Fibroblast of lung (primary cell): ENCODE measurements around the gene TACC2. TPM values are rescaled to one million over a fixed set of nuclear protein-coding genes. Genes with fewer than 3 reads are reported as not detected.
"Not testable (repeated sequence)": the region's sequence is repeated elsewhere in the genome, so short reads cannot be mapped to it uniquely, and the experiment has no call there.

Experiments used
- DNase-seq, 2 donors: peaks; one replicate each; pipeline versions ENCODE4 v3.0.0 to v3.0.0-alpha.2; 2010; ENCODE audit warnings: low read depth in 2 of 2
- H2AFZ ChIP-seq: 2 replicates; pipeline ENCODE4 v1.5.1; 2012; ENCODE audit warnings: low read length, control low read depth, inconsistent platforms
- H3K27ac ChIP-seq: 2 replicates; pipeline ENCODE4 v1.5.1; 2011; ENCODE audit warnings: low read length, control low read depth; ENCODE audit not compliant: insufficient read depth
- H3K27me3 ChIP-seq: 2 replicates; pipeline ENCODE4 v1.5.1; 2011; ENCODE audit warnings: mild to moderate bottlenecking, low read length; ENCODE audit not compliant: control insufficient read depth, insufficient read depth
- H3K36me3 ChIP-seq: 2 replicates; pipeline ENCODE4 v1.5.1; 2011; ENCODE audit warnings: low read length; ENCODE audit not compliant: control insufficient read depth, insufficient read depth
- H3K4me1 ChIP-seq: 2 replicates; pipeline ENCODE4 v1.5.1; 2011; ENCODE audit warnings: low read length; ENCODE audit not compliant: control insufficient read depth, insufficient read depth; ENCODE audit errors: extremely low read depth
- H3K4me2 ChIP-seq: 2 replicates; pipeline ENCODE4 v1.5.1; 2011; ENCODE audit warnings: low read length, control low read depth; ENCODE audit not compliant: insufficient read depth; ENCODE audit errors: extremely low read depth
- H3K4me3 ChIP-seq, 4 experiments: fragments of 200-600 bp in 1 of 4; sonication (generic) in 1 of 4; replicated peaks in 1 of 4; 2 replicates each; pipeline ENCODE4 v1.5.1; 2011 to 2016; ENCODE audit warnings: low read length in 4 of 4, low read depth in 3 of 4, mild to moderate bottlenecking in 3 of 4, control low read depth in 2 of 4, inconsistent platforms in 1 of 4, mixed read lengths in 1 of 4; ENCODE audit not compliant: insufficient read depth in 1 of 4; ENCODE audit errors: control extremely low read depth in 1 of 4
- H3K79me2 ChIP-seq: 2 replicates; pipeline ENCODE4 v1.5.1; 2012; ENCODE audit warnings: mild to moderate bottlenecking, low read length, inconsistent platforms; ENCODE audit not compliant: control insufficient read depth, insufficient read depth
- H3K9ac ChIP-seq: 2 replicates; pipeline ENCODE4 v1.5.1; 2011; ENCODE audit warnings: mild to moderate bottlenecking, low read length, control low read depth; ENCODE audit not compliant: insufficient read depth
- H3K9me3 ChIP-seq: 2 replicates; pipeline ENCODE4 v1.5.1; 2012; ENCODE audit warnings: low read depth, low read length; ENCODE audit not compliant: control insufficient read depth, insufficient read depth
- H4K20me1 ChIP-seq: 2 replicates; pipeline ENCODE4 v1.5.1; 2011; ENCODE audit warnings: low read length; ENCODE audit not compliant: control insufficient read depth, insufficient read depth; ENCODE audit errors: extremely low read depth
- CTCF ChIP-seq, 2 donors: IDR thresholded peaks in 1 of 2; conservative IDR thresholded peaks in 1 of 2; 1 replicate in 1 of 2; 2 replicates in 1 of 2; pipeline ENCODE4 v1.5.1; 2011 to 2012; ENCODE audit warnings: low read length in 2 of 2, control low read depth in 1 of 2, inconsistent platforms in 1 of 2, low read depth in 1 of 2, mild to moderate bottlenecking in 1 of 2
- EZH2 ChIP-seq: IDR thresholded peaks from 2 replicates; pipeline ENCODE4 v1.5.1; 2012; ENCODE audit warnings: low read length, control low read depth, mild to moderate bottlenecking; ENCODE audit errors: missing control alignments
- polyA plus RNA-seq, 2 donors: library from polyadenylated mRNA; depleted of rRNA in 1 of 2; stranded (reverse) in 1 of 2; unstranded in 1 of 2; fragments of >200 nt; gene quantifications; 2 replicates each; pipeline ENCODE4 v1.2.1, GENCODE V29; 2011 to 2012; ENCODE audit warnings: missing spikeins in 1 of 2
- total RNA-seq: library from RNA; depleted of rRNA; stranded (reverse); fragments of >200 nt; gene quantifications from 2 replicates; pipeline ENCODE4 v1.2.1, GENCODE V29; 2014

The TACC2 gene
- total and polyA plus RNA-seq, 2 donors (not counting 1 experiment from before 2014, with no cell fraction given): 7.6 to 13.0 TPM

GRCh38 chr10:122057841-122058413, 69.0 kb downstream of the TACC2 start:
- Histone ChIP-seq H4K20me1 (no peaks in the 10 kb centered on the region), H3K4me3 (no peak overlapping the region), H3K27ac (no peak overlapping the region), H3K36me3 (no peaks in the 10 kb centered on the region), H3K79me2 (no peaks in the 10 kb centered on the region), H2AFZ (no peak overlapping the region), H3K9ac (no peak overlapping the region), H3K27me3 (no peaks in the 10 kb centered on the region), H3K9me3 (no peaks in the 10 kb centered on the region), H3K4me1 (no peaks in the 10 kb centered on the region), H3K4me2 (no peak overlapping the region)
- DNase-seq: no peak
- no peak for TF ChIP-seq CTCF (conservative IDR thresholded peaks at IDR 0.05 in 1 of 2, IDR thresholded peaks at IDR 0.05 in 1 of 2; ENCODE audit: low read depth in 1 of 2, low read length in 2 of 2)
- TF ChIP-seq EZH2: no peak

GRCh38 chr10:122060250-122060649, 71.3 kb downstream of the TACC2 start:
- Histone ChIP-seq H3K27ac (no peak overlapping the region), H3K4me1 (no peaks in the 10 kb centered on the region), H3K4me2 (no peak overlapping the region), H2AFZ (no peak overlapping the region), H3K4me3 (no peak overlapping the region), H3K36me3 (no peaks in the 10 kb centered on the region), H3K79me2 (no peaks in the 10 kb centered on the region), H3K27me3 (no peaks in the 10 kb centered on the region), H3K9me3 (no peaks in the 10 kb centered on the region), H4K20me1 (no peaks in the 10 kb centered on the region), H3K9ac (no peak overlapping the region)
- TF ChIP-seq EZH2 (no peak), CTCF (conservative IDR thresholded peaks at IDR 0.05 in 1 of 2, IDR thresholded peaks at IDR 0.05 in 1 of 2; ENCODE audit: low read depth in 1 of 2, low read length in 2 of 2) (no peak)
- peak; percentile 31 to 50 for DNase-seq

- H3K4me2 ChIP-seq: peak overlapping the region; percentile 4
- H2AFZ ChIP-seq: peak overlapping the region; percentile 22
- H4K20me1 ChIP-seq: no peaks in the 10 kb centered on the region
- no peak overlapping the region for H3K9ac ChIP-seq
- no peak overlapping the region for H3K27ac ChIP-seq
- no peaks in the 10 kb centered on the region for H3K27me3 ChIP-seq
- H3K4me1 ChIP-seq: no peaks in the 10 kb centered on the region
- H3K36me3 ChIP-seq: no peaks in the 10 kb centered on the region
- H3K9me3 ChIP-seq: no peaks in the 10 kb centered on the region
- DNase-seq: peak; percentile 84 to 93
- TF ChIP-seq CTCF (conservative IDR thresholded peaks at IDR 0.05 in 1 of 2, IDR thresholded peaks at IDR 0.05 in 1 of 2; ENCODE audit: low read depth in 1 of 2, low read length in 2 of 2) (no peak), EZH2 (no peak)
- H3K4me3 ChIP-seq: no peak overlapping the region
- no peaks in the 10 kb centered on the region for H3K79me2 ChIP-seq
Observed at GRCh38 chr10:122062831-122063674, 74.1 kb downstream of the TACC2 start.

- not testable (repeated sequence) for H3K9ac ChIP-seq, H3K27me3 ChIP-seq, H3K9me3 ChIP-seq, DNase-seq, H4K20me1 ChIP-seq, H3K4me3 ChIP-seq, H3K79me2 ChIP-seq, H2AFZ ChIP-seq, H3K4me2 ChIP-seq, H3K27ac ChIP-seq, H3K4me1 ChIP-seq, H3K36me3 ChIP-seq
Observed at GRCh38 chr10:122066337-122066939, 77.5 kb downstream of the TACC2 start.
